Central memory CD4-positive, alpha-beta T cell (primary cell): ENCODE measurements around the gene PCTP.

ENCODE experiments used
- DNase-seq: peaks from one replicate; pipeline ENCODE4 v3.0.0; 2022

PCTP gene

DNA sequence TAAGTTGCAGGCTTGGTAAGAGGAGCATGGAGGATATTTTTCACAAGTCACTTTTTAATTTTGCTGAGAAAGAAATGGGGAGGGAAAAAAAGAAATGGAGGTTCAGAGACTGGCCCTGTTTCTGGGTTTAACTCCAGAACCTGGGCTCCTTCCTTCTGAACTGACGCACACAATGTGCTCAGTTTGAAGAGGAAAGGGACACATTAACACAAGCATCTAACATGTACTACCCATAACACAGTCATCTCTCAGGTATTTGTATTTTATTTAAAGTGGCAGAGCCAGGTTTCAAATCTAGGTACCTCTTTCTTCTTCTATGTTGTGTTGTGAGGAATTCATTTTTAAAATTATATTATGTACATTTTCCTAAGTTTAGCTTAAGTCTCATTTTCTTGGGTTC is 22.9 kb upstream of the PCTP start:
- no peak for DNase-seq

DNA sequence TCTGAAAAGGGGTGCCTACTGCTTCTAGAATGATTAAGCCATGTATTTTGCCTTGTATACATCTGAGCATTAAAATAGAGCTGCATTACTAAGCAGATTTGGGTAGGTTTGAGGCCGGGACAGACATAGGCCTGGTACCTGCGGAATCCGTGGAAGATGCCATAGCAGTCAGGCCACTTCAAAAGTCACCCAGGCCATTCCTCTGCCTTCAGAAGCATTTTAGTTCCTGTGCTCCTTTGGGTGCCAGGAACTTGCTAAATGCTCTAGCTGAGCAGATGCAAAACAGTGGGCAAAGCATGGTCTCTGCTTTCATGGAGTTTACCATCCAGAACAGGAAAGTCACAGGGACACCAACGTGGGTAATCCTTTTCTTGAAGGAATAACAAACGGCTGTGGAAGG is 22.5 kb upstream of the PCTP start:
- no peak for DNase-seq

DNA sequence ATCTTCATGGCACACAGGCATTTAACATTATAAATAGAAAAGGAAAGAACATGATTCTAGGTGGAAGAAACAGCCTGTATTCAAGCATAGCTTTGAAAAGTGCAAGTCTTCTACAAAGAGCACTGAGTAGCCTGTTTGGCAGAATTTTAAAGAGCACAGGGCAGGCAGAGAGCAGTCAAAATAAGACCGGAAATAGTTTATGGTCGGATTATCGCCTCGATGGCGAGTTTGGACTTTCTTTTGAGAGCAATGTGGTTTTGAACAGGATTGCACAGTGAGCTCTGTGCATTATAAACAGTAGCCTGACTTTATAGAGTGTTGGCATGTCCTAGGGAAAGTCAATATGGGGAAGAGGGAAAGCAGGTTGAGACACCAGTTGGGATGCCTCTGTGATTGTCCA is 22.0 kb upstream of the PCTP start:
- DNase-seq, result no peak

DNA sequence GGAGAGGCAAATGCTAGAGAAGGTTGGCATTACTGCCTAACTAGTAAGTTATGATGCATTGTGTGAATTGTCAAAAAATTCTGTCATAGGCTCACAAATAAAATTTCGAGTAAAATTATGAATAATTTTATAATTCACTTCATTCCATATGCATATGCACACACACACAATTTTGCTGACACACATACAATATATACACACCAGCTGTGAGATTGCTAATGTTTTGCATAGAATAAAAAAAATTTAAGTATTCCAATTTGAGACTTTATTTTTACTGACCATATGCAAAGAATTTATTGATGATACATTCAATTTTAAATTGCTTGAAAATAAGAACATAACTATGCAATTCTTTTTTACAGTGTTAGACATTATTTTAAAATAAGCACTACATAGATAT is 21.4 kb upstream of the PCTP start:
- DNase-seq, result no peak

DNA sequence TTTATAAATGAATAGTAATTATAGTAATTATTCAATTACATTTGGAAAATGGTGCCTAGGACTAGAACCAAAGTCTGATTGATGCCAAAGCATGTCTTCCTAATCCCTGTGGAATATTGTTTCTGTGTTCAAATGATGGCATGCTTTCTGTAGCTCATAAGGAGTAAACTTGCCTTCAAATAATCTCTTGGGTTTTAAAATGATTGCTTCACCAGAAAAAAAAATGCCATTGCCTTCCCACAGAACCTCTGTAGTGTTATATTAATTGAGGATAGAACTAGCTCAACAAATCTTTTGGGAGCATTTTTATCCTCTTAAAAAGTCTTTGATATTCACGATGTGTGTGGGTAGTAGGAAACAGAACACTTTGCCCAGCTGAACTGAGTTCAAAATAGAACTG is 20.5 kb upstream of the PCTP start:
- DNase-seq, result no peak

DNA sequence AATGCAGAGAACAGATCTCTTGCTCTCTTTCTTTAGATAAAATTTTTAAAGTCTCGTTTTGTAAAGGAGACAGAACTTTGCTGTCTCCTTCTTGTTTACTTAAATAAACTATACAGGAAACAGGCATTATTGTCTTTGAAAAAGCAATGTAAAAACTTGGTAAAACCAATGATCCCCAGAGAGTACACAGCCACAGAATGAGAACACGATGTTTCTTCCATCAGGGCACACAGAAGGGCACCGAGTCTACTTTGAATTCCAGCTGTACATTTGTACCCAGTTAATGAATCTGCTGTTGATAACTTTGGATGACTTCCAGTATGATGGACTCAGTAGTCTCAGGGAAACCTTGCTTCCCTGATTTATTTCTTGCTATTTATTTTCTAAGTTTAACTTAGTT is 20.0 kb upstream of the PCTP start:
- no peak for DNase-seq

DNA sequence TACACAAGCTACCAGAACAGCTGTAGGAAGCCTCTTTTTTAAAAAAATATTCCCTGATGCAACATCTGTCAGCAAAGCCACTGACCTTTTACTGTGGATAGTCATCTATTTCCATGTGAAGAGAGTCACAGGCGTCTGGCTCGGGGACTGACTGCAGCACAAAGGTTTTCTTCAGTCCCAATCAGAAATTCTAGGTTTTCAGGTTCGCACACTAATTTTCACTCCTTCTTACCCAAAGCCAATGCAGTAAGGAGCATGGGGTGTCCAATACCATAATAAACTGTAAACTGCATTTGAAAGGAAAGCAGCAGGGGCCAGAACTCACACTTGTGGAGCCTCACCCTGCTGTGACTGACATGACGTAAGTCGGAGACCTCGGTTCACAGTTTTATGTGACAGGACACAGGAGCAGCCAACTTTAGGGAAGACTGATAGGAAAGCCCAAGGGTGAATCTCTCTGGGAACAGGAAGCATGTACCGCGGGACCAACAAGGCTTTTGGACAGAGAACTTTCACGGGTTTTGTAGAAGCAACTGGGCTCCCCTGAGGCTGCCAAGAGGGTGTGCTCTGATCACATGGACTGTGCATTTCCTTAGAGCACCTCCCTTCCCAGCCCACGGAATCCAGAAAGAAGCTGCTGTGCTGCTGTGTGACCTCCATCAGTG is 19.1 kb upstream of the PCTP start:
- no peak for DNase-seq

DNA sequence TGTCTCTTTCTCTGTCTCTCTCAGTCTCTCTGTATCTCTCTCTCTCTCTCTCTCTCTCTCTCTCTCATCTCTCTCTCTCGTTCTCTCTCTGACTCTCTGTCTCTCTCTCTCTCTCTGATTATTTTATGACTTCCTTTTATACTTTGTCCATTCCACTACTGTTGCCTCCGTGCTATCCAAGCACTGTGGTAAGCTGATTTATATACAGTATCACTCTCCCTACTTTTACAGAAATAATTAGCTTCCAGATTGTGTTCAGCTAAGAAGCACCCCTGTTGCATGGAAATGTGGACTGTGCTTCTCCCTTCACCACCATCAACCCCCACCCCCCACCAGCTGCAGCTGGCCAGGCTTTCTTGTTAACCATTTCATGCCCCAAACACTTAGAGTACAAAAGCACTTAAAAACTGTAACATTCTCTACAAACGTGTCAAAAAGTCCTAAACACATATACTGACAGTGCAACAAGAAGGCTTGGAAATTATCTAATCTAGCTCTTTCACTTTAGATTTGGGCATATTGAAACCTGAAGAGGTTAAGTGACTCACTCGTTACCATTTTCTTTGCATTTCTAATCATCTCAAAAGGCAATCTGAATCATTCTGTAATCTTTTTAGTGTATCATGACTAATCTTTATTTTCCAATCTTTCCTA is 16.6 kb upstream of the PCTP start:
- no peak for DNase-seq

DNA sequence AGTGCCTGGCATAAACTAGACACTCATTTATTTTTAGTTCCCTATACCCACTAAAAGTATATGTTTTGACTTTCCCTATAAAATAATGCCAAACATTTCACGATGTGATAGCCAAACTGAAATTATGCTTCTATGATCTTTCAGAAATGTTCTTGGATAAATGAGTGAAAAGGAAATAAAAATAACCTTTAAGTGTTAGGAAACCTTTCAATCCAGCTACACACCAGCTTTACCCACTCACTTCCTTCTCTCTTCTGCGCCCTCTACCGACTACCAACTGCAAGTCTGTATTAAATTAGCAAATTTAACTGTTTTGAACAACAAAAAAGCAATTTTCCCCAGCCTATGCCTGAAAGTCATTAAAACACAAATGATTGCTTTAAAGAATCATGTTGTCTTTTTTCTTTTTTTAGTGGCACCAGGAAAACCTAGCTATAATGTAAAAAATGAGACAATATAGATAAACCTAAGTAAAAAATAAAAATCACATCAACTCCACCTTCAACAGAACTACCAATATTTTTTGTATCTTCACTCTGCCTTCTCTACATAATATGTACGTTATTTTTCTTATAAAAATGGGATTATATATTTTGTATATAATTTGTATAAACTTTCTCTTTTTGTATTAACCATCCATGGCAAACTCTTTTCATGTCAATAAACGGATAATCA is 15.0 kb upstream of the PCTP start:
- DNase-seq, result peak; percentile 7

DNA sequence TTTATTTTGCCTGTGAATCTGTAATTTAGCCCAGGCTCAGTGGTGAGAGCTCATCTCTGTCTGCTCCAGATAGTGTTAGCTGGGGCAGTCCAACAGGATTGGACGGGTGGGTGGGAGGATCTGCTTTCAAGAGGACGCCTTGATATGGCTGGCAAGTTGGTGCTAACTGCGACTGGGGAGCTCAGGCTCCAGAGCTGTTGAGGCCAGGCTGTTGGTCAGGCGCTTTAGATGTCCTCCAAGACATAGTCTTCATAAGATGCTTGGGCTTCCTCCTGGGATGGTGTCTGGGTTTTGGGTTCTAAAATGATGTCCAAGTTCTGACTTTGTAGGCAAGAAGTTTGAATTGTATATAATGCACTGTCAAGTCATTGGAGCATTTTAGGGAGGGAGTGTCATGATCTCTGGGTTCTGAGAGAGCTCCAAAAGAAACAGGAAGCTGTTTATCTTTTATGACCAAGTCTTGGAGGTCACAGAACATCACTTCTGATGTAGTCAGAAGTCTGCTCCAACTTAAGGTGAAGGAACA is 12.8 kb upstream of the PCTP start:
- DNase-seq, result no peak

DNA sequence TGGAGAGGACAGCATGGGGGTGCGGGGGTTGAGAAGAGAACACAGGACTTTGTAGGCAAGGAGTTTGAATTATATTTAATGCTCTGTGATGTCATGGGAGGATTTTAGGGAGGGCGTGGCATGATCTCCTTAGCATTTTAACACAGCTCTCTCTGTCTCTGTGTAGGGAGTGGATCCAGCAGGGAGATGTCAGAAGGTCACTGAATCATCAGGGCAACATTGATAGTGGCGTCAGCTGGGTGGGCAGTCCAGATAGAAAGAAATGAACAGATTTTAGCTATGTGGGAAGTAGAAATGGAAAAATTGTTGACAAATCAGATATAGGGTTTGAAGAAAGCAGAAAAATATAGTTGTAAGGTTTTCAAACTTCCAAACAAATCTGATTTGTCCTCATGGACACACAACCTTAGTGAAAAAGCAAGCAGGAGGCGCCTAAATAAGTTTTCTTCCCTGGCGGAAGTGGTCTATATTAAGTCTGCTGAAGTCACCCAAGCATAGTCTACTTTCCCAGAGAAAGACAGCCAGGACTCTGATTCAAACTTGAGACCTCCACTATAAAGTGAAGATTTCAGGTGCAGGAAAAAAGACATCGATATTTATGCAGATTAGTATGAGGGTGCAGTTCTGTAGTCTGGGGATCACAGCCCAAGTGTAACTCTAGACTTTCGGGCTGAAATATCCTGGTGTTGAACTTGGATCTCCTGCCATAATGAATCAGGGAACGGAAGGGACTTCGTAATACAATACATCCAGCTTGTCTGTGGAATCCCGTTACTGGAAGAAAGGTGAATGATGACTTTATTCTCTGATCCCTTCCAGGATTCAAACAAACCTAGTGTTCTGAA is 10.1 kb upstream of the PCTP start:
- no peak for DNase-seq

DNA sequence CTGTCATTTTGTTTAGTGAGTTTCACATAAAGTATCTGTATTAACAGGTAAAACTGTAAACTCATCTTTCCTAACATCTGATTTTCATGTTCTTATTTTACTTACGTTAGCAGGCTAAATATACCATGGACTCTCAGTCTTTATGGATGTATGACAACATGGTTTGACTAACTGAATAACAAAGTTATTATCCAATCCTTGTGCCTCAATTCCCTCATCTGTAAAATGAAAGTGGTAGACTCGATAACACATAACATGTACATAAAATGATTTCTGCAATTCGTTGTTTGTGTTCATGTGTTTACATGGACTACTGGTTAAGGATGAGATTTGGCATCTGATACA is 9.5 kb upstream of the PCTP start:
- DNase-seq, result no peak

DNA sequence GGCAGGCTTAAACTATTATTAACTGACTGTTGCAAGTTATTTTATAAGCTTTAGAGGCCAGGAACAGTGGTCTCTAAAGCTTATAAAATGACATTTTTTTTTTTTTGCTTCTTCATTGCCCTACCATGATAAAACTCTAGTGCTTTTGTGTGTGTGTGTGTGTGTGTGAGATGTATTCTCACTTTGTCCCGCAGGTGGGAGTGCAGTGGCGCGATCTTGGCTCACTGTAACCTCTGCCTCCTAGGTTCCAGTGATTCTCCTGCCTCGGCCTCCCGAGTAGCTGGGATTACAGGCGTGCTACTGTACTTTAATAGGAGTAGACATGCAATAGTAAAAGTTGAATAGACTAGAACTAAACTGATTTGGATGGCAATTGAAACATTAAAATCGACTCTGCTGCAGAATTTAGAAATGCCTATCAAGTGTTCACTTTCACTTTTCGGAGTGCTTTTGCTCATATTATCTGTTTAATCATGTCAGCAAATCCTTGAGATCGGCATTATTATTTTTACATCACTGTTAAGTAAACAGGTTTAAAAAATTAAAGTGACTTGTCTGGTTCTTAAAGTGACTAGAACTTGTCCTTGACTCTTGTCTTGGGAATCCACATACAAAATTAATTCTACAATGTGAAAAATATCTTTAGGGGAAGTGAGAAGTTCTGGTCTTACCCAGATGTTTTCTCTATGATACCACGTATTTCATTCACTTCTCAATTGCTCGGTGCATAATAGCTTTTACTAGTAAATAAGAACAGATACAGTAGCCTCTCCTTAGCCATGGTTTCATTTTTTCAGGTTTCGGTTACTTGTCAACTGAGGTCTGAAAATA is 8.4 kb upstream of the PCTP start:
- DNase-seq, result no peak

DNA sequence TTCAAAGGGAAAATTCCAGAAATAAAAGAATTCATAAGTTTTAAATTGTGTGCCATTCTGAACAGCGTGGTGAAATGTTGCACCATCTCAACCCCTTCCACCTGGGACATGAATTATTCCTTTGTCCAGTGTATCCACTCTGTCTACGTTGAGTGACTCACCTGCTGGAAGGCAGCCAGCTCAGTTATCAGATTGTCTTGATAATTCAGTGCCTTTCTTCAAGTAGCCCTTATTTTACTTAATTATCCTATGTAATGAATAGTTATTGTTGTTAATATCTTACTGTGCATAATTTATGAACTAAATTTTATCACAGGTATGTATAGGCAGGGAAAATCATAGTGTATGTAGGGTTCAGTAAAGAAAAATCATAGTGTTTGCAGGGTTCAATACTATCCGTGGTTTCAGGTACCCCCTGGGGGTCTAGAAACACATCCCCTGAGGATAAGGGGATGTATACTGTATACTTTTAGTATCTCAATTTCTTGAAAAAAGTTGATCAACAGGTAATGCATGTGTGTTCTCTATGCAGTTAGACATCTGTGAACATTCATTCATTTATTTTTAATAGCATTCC is 7.7 kb upstream of the PCTP start:
- no peak for DNase-seq

DNA sequence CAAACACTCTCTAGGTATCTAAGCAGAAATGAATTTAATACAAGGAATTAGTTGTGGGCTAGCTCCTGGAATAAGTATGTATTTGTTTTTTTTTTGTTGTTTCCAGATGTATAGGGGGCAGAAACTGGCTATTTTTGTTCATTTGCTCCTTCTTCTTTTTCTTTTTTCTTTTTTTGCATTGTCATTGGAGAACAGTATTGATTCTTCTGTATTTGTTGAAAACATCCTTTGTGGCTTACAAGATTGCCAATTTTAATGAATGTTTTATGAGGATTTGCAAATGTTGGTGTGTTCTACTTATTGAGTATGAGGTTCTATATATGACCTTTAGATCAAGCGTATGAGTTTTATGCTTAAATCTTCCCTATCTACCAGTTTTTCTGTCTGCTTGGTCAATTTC is 5.6 kb upstream of the PCTP start:
- no peak for DNase-seq

DNA sequence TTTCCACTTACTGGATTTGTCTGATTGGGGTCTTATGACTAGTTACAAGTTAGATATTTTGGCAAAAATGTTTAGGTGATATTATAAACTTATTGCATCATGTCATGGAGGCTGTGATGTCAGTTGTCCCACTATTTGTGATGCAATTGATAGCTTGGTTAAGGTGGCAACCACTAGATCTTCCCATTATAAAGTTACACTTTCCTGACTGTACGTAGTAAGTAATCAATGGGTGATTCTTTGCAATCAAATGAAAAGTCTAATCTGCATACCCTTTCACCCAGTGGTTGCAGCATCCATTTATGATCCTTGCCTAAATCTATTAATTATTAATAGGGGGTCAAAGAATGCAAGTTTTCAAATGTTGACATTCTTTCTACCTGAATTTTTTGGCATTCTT is 4.4 kb upstream of the PCTP start:
- DNase-seq, result no peak

DNA sequence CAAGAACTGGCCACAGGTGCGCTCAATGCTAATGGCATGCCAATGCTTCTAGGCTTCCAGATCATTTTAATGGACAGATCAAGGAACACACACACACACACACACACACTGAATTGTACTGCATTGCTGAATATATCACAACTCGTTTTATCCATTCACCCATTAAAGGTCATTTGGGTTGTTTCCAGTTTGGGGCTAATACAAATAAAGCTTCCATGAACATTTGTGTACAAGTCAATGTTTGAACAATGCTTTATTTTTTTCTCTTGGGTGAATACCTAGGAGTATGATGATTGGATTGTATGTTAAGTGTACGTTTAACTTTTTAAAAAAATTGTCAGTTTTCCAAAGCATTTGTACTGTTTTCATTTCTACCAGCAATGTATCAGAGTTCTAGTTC is 3.6 kb upstream of the PCTP start:
- DNase-seq, result no peak

DNA sequence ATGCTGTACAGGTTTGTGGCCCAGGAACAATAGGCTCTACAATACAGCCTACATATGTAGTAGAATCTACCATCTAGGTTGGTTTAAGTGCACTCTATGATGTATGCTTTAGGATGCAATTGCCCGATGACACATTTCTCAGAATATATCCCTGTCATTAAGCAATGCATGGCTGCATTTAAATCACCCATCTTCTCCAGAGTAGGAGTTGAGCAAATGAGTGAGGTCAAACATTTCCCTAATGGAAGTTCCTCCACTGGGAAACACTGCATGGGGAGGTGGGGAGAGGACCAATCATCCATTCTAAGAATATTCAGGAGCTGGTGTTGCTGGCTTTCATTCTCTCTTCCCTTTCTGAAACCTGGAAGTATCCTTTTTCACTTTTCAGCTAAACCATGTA is 2.0 kb upstream of the PCTP start:
- DNase-seq, result no peak

DNA sequence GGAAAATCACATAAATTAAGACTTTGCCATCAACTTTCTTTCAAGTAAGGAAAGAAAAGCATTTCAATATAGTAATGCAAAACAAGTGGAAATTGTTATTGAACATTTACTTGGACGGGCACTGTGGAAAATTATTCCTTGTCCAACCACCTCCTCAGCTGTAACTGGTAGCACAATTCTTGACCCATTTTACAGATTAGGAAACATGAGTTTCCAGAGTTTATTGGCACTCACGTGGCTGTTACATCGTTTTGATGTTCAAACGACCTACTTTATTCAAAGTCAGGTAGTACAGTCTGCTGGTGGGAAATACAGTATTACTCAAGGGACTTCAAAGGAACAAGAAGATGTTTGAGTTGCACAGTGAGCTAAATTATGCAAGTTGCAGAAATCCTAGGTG is 866 bp upstream of the PCTP start:
- no peak for DNase-seq

DNA sequence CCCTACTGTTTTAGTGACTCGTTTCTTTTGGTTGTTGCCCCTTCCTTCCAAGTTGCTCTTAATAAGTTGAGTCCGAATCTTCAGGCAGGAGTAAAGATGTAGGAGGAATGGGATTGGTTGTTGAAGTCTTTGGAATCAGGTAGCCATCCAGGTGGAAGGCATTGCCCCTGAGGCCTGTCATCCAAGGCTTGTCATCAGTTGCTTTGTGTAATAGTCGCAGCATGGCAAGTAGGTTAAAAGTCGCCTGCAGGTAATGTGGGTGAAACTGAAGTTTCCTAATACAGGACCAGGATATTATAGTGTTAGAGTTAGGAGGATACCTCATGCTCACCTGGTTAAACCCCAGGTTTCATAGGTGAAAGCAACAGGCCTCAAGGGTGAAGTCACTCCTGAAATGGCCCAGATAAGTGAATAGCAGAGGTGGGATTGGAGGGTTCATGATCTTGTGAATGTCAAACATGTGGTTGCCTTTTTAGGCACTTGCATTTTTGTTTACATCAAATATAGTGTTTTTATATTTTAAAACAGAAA is 934 bp downstream of the PCTP start:
- DNase-seq, result no peak

DNA sequence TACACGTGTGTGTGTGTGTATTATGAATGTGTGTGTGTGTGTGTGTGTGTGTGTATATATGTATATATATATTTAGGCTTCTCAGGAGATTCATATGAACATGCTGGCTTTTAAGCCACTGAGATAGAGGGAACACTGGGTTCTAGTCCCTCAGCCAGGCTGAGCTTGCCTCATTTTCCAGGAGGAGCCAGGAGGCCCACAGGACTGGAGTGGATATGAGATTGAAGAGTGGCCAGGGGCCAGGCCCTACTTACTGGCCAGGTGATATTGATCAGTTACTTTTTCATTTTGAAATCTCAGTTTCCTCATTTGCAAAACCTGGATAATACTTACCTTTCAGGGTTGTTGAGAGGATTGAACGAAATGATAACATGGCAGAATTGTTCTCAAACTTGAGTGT is 5.8 kb downstream of the PCTP start:
- no peak for DNase-seq

DNA sequence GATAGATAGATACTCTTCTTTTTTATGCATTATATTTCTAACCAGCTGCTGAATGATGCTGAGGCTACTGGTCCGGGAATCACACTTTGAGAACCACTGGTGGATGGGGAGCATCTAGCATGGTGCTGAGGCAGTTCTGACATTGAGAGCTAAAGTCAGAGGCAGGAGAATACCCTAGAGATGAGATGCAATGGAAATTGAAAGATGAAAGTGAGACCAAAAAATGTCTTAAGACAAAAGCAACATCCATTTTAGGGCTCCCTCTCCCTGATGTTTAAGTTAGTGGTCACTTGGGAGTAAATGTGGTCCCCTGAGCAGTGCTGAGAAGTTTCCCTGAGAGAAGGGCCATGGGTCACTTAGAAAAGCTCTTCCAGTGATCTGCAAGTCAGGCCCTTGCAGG is 6.8 kb downstream of the PCTP start:
- DNase-seq, result no peak
